GM23248 (cell line): ENCODE measurements around the gene STAT5A.

Source experiments
- EZH2 ChIP-seq: fragments of 200-600 bp; sonication (generic); IDR thresholded peaks from 2 replicates; pipeline ENCODE4 v1.6.1; 2018; ENCODE audit warnings: antibody characterized with exemption, mild to moderate bottlenecking; ENCODE audit not compliant: insufficient read depth, poor library complexity, severe bottlenecking
- EZH2phosphoT487 ChIP-seq: fragments of 200-600 bp; sonication (generic); IDR thresholded peaks from 2 replicates; pipeline ENCODE4 v1.6.1; 2018; ENCODE audit warnings: antibody characterized with exemption, moderate library complexity, mild to moderate bottlenecking, low read depth; ENCODE audit not compliant: insufficient read depth

DNA sequence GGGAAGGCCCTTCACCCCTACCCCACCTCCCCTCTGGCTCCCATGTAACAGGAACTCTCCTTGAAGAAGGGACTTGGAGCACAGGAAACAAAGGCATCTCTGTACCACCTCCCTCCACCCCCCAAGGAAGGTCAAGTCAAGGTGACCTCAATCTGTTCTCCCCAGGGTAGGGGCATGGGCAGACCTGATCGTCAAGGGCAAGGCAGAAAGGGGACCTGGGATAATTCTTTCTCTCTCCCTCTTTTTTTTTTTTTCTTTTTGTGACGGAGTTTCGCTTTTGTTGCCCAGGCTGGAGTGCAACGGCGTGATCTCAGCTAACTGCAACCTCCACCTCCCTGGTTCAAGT, 4.3 kb upstream of the STAT5A start:
- no peak for TF ChIP-seq EZH2phosphoT487
- no peak for TF ChIP-seq EZH2
